ENCODE results near the gene RBM5. TPM values are rescaled to one million over a fixed set of nuclear protein-coding genes. Genes with fewer than 3 reads are reported as not detected.

The RBM5 gene
- polyA plus RNA-seq, 3 donors: 9.7 to 332 (median 18.5) TPM

- H3K9me3 Mint-ChIP-seq: peaks cover 0 to under 1% (median 0%) of the 10 kb centered on the region in 7 donors
- H3K4me3 ChIP-seq (replicated peaks in 1 of 3; ENCODE audit: low read depth in 2 of 3, low read length in 3 of 3): no peak overlapping the region
- no peak overlapping the region for H3K27ac ChIP-seq (ENCODE audit: low read depth in 1 of 2, low read length in 2 of 2)
- no peak for DNase-seq
- TF ChIP-seq CTCF (IDR thresholded peaks at IDR 0.05): no peak
- peaks cover 0 to under 1% of the 10 kb centered on the region in 2 donors for H3K27me3 ChIP-seq (ENCODE audit: control insufficient read depth in 2 of 2, insufficient read depth in 2 of 2, low read length in 2 of 2)
- no peak overlapping the region for H3K27ac Mint-ChIP-seq
- no peak overlapping the region for H3K4me2 ChIP-seq (replicated peaks; ENCODE audit: extremely low read depth, low read length, poor library complexity, severe bottlenecking)
- H3K27me3 Mint-ChIP-seq (ENCODE audit: low read depth in 3 of 3): peaks cover 7 to 15% (median 9%) of the 10 kb centered on the region in 3 donors
- no peaks in the 10 kb centered on the region for H3K36me3 ChIP-seq (replicated peaks in 1 of 2; ENCODE audit: control insufficient read depth in 1 of 2, insufficient read depth in 2 of 2, low read length in 2 of 2)
- H3K9me3 ChIP-seq (replicated peaks in 1 of 2; ENCODE audit: control insufficient read depth in 1 of 2, insufficient read depth in 1 of 2, low read length in 2 of 2): no peaks in the 10 kb centered on the region
- H2AFZ ChIP-seq (ENCODE audit: insufficient read depth, low read depth, low read length, poor library complexity, severe bottlenecking): no peak overlapping the region
- WGBS (ENCODE audit: insufficient coverage): 93% methylated on average over 5 of the region's 6 CpGs
- no peaks in the 10 kb centered on the region for H3K36me3 Mint-ChIP-seq
- no peak overlapping the region for H3K4me3 Mint-ChIP-seq
- H3K4me1 ChIP-seq (ENCODE audit: control insufficient read depth in 1 of 2, insufficient read depth in 2 of 2, low read length in 2 of 2): peaks cover 5 to 10% of the 10 kb centered on the region in 2 donors
- no peaks in the 10 kb centered on the region for H4K20me1 ChIP-seq (ENCODE audit: insufficient read depth, low read length)
- peaks cover 8% of the 10 kb centered on the region for H3K4me1 Mint-ChIP-seq
- no peak overlapping the region for H3K9ac ChIP-seq (ENCODE audit: insufficient read depth, low read length, poor library complexity, severe bottlenecking)
- no peaks in the 10 kb centered on the region for H3K79me2 ChIP-seq (ENCODE audit: insufficient read depth, low read length)
- intact Hi-C loops (cut with micrococcal nuclease): loop anchor here in 1 of 2 donors (5.0 kb wide), 1 partner anchor 34 kb away; no protein-coding TSS in a partner anchor
These were observed 59.1 kb downstream of the RBM5 start for GRCh38 chr3:50147861-50148260.

GRCh38 chr3:50150404-50150750 lies 61.7 kb downstream of the RBM5 start:
- Mint-ChIP-seq H3K4me1 (peaks cover 9% of the 10 kb centered on the region), H3K27me3 (ENCODE audit: low read depth in 3 of 3) (peaks cover 25 to 29% (median 25%) of the 10 kb centered on the region in 3 donors), H3K4me3 (no peak overlapping the region), H3K27ac (no peak overlapping the region), H3K9me3 (peaks cover 0 to 3% (median 0%) of the 10 kb centered on the region in 7 donors), H3K36me3 (peaks cover 0 to 4% of the 10 kb centered on the region in 2 donors)
- intact Hi-C loops (cut with micrococcal nuclease): no loop called here
- WGBS (ENCODE audit: insufficient coverage): 100% methylated on average over 1 of the region's 1 CpG
- H3K4me1 ChIP-seq (ENCODE audit: control insufficient read depth in 1 of 2, insufficient read depth in 2 of 2, low read length in 2 of 2): peaks cover 5 to 12% of the 10 kb centered on the region in 2 donors
- H4K20me1 ChIP-seq (ENCODE audit: insufficient read depth, low read length): no peaks in the 10 kb centered on the region
- no peak overlapping the region for H3K9ac ChIP-seq (ENCODE audit: insufficient read depth, low read length, poor library complexity, severe bottlenecking)
- H3K4me2 ChIP-seq (replicated peaks; ENCODE audit: extremely low read depth, low read length, poor library complexity, severe bottlenecking): no peak overlapping the region
- DNase-seq: no peak
- H3K27me3 ChIP-seq (ENCODE audit: control insufficient read depth in 2 of 2, insufficient read depth in 2 of 2, low read length in 2 of 2): peaks cover 3 to 18% of the 10 kb centered on the region in 2 donors
- H3K9me3 ChIP-seq (replicated peaks in 1 of 2; ENCODE audit: control insufficient read depth in 1 of 2, insufficient read depth in 1 of 2, low read length in 2 of 2): no peaks in the 10 kb centered on the region
- no peaks in the 10 kb centered on the region for H3K36me3 ChIP-seq (replicated peaks in 1 of 2; ENCODE audit: control insufficient read depth in 1 of 2, insufficient read depth in 2 of 2, low read length in 2 of 2)
- TF ChIP-seq CTCF (IDR thresholded peaks at IDR 0.05): no peak
- no peak overlapping the region for H3K4me3 ChIP-seq (replicated peaks in 1 of 3; ENCODE audit: low read depth in 2 of 3, low read length in 3 of 3)
- H3K79me2 ChIP-seq (ENCODE audit: insufficient read depth, low read length): no peaks in the 10 kb centered on the region
- H2AFZ ChIP-seq (ENCODE audit: insufficient read depth, low read depth, low read length, poor library complexity, severe bottlenecking): no peak overlapping the region
- no peak overlapping the region for H3K27ac ChIP-seq (ENCODE audit: low read depth in 1 of 2, low read length in 2 of 2)
